Jurkat, Clone E6-1 (cell line): ENCODE measurements around the gene HS3ST5. TPM values are rescaled to one million over a fixed set of nuclear protein-coding genes. Genes with fewer than 3 reads are reported as not detected.

Source experiments
- DNase-seq: peaks from one replicate; pipeline ENCODE4 v3.0.0-alpha.2; 2011; ENCODE audit warnings: low read depth, low spot score
- H3K4me3 ChIP-seq: 2 replicates; pipeline ENCODE4 v1.5.1; 2011; ENCODE audit warnings: mild to moderate bottlenecking, low read length, control low read depth, moderate library complexity
- polyA plus RNA-seq: library from polyadenylated mRNA; unstranded; fragments of >200 nt; gene quantifications from one replicate; pipeline ENCODE4 v1.2.1, GENCODE V29; 2012; ENCODE audit warnings: missing spikeins; ENCODE audit not compliant: insufficient read length, insufficient read depth

HS3ST5 gene
- not detected for polyA plus RNA-seq

GRCh38 chr6:114342826-114343781 lies at the start of gene HS3ST5:
HS3ST5 (minus strand) TSS chr6:114343023; CDS start chr6:114062845, 280,178 bp downstream.
- peak within 1 kb of the TSS; percentile 32 for H3K4me3 ChIP-seq

GRCh38 chr6:114390176-114390575 lies 47.4 kb upstream of the HS3ST5 start:
- no peak overlapping the region for H3K4me3 ChIP-seq
- DNase-seq = no peak

More at GRCh38 chr6:114342826-114343781, at the start of gene HS3ST5:
- DNase-seq = peak; percentile 37

GRCh38 chr6:114389111-114389510 lies 46.3 kb upstream of the HS3ST5 start:
- DNase-seq = no peak
- no peak overlapping the region for H3K4me3 ChIP-seq

- no peak overlapping the region for H3K4me3 ChIP-seq
- no peak for DNase-seq
These were observed 39.6 kb upstream of the HS3ST5 start for GRCh38 chr6:114382406-114382805.

- DNase-seq = no peak
- H3K4me3 ChIP-seq = no peak overlapping the region
These were observed 35.1 kb upstream of the HS3ST5 start for GRCh38 chr6:114377881-114378280.

- no peak overlapping the region for H3K4me3 ChIP-seq
- no peak for DNase-seq
These were observed 33.9 kb upstream of the HS3ST5 start for GRCh38 chr6:114376611-114377175.

GRCh38 chr6:114375541-114376192 lies 32.8 kb upstream of the HS3ST5 start:
- no peak for DNase-seq
- H3K4me3 ChIP-seq = no peak overlapping the region

GRCh38 chr6:114367315-114367961 lies 24.6 kb upstream of the HS3ST5 start:
- no peak overlapping the region for H3K4me3 ChIP-seq
- DNase-seq = no peak

- H3K4me3 ChIP-seq = no peak overlapping the region
- no peak for DNase-seq
These were observed 24.1 kb upstream of the HS3ST5 start for GRCh38 chr6:114366899-114367298.

GRCh38 chr6:114364301-114364700 lies 21.5 kb upstream of the HS3ST5 start:
- no peak overlapping the region for H3K4me3 ChIP-seq
- DNase-seq = no peak

- no peak for DNase-seq
- H3K4me3 ChIP-seq = no peak overlapping the region
These were observed 20.1 kb upstream of the HS3ST5 start for GRCh38 chr6:114362957-114363356.

- no peak overlapping the region for H3K4me3 ChIP-seq
- DNase-seq = no peak
These were observed 19.6 kb upstream of the HS3ST5 start for GRCh38 chr6:114362396-114362795.

GRCh38 chr6:114361036-114361435 lies 18.2 kb upstream of the HS3ST5 start:
- DNase-seq = no peak
- H3K4me3 ChIP-seq = no peak overlapping the region

- DNase-seq = no peak
- no peak overlapping the region for H3K4me3 ChIP-seq
These were observed 12.5 kb upstream of the HS3ST5 start for GRCh38 chr6:114355300-114355699.

- H3K4me3 ChIP-seq = no peak overlapping the region
- DNase-seq = no peak
These were observed 11.7 kb upstream of the HS3ST5 start for GRCh38 chr6:114354482-114354881.

GRCh38 chr6:114346451-114346850 lies 3.6 kb upstream of the HS3ST5 start:
- no peak overlapping the region for H3K4me3 ChIP-seq
- no peak for DNase-seq

- DNase-seq = no peak
- H3K4me3 ChIP-seq = no peak overlapping the region
These were observed 2.1 kb upstream of the HS3ST5 start for GRCh38 chr6:114344971-114345275.

GRCh38 chr6:114344246-114344970 lies 1.6 kb upstream of the HS3ST5 start:
- no peak for DNase-seq
- no peak overlapping the region for H3K4me3 ChIP-seq

- no peak overlapping the region for H3K4me3 ChIP-seq
These were observed 940 bp upstream of the HS3ST5 start for GRCh38 chr6:114343782-114344144.

More at GRCh38 chr6:114343782-114344144, 940 bp upstream of the HS3ST5 start:
- no peak for DNase-seq
